Stimulated activated CD4-positive, alpha-beta T cell treated with anti-CD3 and anti-CD28 coated beads, TNF-alpha, amount 100 ng/mL, for 4 hours (primary cell): ENCODE data around the gene S100A3.

Source experiments
- DNase-seq, 3 experiments: peaks; one replicate each; pipeline ENCODE4 v3.0.0-alpha.2; 2020; ENCODE audit warnings: low read depth in 3 of 3

S100A3 gene

GRCh38 chr1:153509729-153510354 lies 39.2 kb downstream of the S100A3 start:
- DNase-seq: peak in 2 of 3 experiments; percentile 32 to 46

GRCh38 chr1:153509036-153509435 lies 40.0 kb downstream of the S100A3 start:
- DNase-seq: no peak

GRCh38 chr1:153507926-153508583 lies 41.0 kb downstream of the S100A3 start:
- no peak for DNase-seq

DNA sequence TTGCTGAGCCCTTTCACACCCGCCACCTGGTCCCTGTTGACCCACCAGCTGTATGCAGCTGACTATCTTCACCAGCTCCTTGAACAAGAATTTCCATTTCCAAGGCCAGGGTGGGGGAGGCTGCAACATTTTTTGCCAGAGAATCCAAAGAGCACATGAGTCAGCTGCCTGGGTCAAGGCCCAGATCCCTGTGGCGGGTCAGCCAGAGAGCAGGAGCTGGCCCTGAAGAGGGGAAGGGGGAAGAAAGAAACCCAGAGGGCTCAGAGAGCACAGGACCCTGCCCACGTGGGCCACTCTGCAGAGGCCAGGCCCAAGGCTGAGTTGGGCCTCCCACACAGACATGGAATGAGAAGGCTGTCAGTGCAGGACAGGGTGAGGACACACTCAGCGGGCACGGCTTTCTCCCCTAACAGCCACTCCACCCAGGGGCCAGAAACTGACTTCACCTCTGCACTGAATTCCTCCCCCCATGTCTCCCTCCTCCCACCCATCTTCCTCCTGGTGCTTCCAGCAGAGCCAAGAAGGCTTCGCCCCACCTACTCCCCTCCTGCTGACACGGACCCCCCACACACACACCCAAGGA lies 42.1 kb downstream of the S100A3 start:
- no peak for DNase-seq

DNA sequence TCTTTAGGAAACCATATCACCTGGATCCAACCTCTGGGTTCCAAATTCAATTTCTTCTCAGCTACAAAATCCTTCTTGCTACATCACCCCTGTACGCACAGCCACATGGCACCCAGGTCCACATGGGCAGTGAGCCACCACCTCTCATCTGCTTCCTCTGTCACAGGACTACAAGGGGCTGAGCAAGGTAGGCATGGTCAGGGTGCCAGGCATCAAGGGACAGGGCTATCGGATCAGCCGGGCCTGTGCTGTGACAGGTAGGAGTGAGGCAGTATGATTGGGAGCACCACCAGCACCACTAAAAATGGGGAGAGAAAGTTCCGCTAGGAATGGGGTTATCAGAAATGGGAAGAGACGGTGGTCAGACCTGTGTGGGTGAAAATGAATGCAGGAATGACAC lies 42.7 kb downstream of the S100A3 start:
- DNase-seq: no peak

DNA sequence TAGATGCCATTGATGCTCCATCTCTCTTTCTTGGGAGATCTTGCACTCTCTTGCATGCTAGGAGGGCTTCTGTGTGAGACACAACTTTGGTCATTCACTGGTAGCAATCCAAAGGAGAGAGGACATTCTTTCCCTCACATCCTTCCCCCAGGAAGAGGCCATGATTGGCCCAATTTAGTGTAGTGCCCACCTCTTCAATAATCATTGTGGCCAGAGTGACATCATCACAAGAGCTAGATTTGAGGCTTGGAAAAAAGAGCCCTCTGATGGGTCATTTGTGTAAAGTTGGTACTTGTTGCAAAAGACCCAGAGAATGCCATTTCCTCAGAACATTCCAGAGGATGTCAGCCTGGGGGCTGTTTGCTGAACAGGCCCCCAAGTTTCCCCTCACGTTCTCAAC lies 43.5 kb downstream of the S100A3 start:
- no peak for DNase-seq

- DNase-seq: no peak
Measured at GRCh38 chr1:153503766-153504165, 45.3 kb downstream of the S100A3 start.

DNA sequence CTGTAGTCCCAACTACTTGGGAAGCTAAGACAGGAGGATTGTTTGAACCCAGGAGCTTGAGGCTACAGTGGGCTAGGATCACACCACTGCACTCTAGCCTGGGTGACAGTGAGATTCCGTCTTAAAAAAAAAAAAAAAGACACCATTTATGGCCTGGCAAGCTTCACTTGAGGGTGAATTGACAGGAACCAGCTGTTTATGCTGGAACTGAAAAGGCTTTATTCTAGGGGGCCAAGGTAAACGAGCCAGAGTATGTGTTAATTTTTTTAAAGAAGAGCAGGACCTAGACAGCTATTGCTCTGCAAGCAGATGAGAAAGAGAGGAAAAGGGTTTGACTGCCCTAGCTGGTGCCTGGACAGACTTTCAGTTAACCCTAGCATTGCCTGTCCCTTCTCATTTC lies 50.3 kb downstream of the S100A3 start:
- DNase-seq: no peak
